GM19395 (cell line): Measurements from ENCODE around the gene BCL11A.
A peak's percentile ranks its signal among the peaks of the same experiment; 100 is the strongest.

ENCODE experiments used
- ATAC-seq: cut with Tn5 transposase; IDR thresholded peaks from one replicate; pipeline ENCODE4 v1.9.1; 2021; ENCODE audit warnings: mild to moderate bottlenecking, moderate library complexity; ENCODE audit not compliant: unreplicated experiment

Gene BCL11A

GRCh38 chr2:60488291-60488690 is 65.2 kb downstream of the BCL11A start:
- peak; percentile 68 for ATAC-seq

- no peak for ATAC-seq
These were observed 66.3 kb downstream of the BCL11A start for GRCh38 chr2:60487174-60487573.

- ATAC-seq, result no peak
These were observed 66.9 kb downstream of the BCL11A start for GRCh38 chr2:60486551-60486950.

- no peak for ATAC-seq
These were observed 67.4 kb downstream of the BCL11A start for GRCh38 chr2:60486067-60486466.

- no peak for ATAC-seq
These were observed 67.9 kb downstream of the BCL11A start for GRCh38 chr2:60485550-60485949.

- no peak for ATAC-seq
These were observed 68.4 kb downstream of the BCL11A start for GRCh38 chr2:60485055-60485454.

GRCh38 chr2:60484133-60484645 is 69.3 kb downstream of the BCL11A start:
- peak; percentile 44 for ATAC-seq

- no peak for ATAC-seq
These were observed 70.1 kb downstream of the BCL11A start for GRCh38 chr2:60483401-60483800.

GRCh38 chr2:60482222-60482621 is 71.2 kb downstream of the BCL11A start:
- no peak for ATAC-seq

- ATAC-seq, result no peak
These were observed 72.2 kb downstream of the BCL11A start for GRCh38 chr2:60481257-60481656.

- no peak for ATAC-seq
These were observed 73.2 kb downstream of the BCL11A start for GRCh38 chr2:60480089-60480773.

- no peak for ATAC-seq
These were observed 74.0 kb downstream of the BCL11A start for GRCh38 chr2:60479226-60480088.

GRCh38 chr2:60478660-60479059 is 74.8 kb downstream of the BCL11A start:
- ATAC-seq, result no peak

GRCh38 chr2:60476206-60476954 is 77.1 kb downstream of the BCL11A start:
- no peak for ATAC-seq

GRCh38 chr2:60475123-60475830 is 78.2 kb downstream of the BCL11A start:
- no peak for ATAC-seq

GRCh38 chr2:60474301-60474700 is 79.2 kb downstream of the BCL11A start:
- ATAC-seq, result no peak

- ATAC-seq, result no peak
These were observed 79.9 kb downstream of the BCL11A start for GRCh38 chr2:60473546-60473945.

GRCh38 chr2:60472663-60473289 is 80.7 kb downstream of the BCL11A start:
- no peak for ATAC-seq

- no peak for ATAC-seq
These were observed 81.4 kb downstream of the BCL11A start for GRCh38 chr2:60472041-60472440.

- no peak for ATAC-seq
These were observed 83.1 kb downstream of the BCL11A start for GRCh38 chr2:60470340-60470739.
